H1 (cell line): ENCODE data around the gene CHI3L1.

ENCODE experiments used
- CTCF ChIP-seq, 3 experiments: IDR thresholded peaks; 1 replicate in 2 of 3; 2 replicates in 1 of 3; pipeline versions ENCODE4 v1.5.1 to v1.6.1; 2011; ENCODE audit warnings: low read length in 3 of 3, mild to moderate bottlenecking in 3 of 3, inconsistent platforms in 2 of 3, low read depth in 1 of 3, moderate library complexity in 1 of 3; ENCODE audit not compliant: insufficient read depth in 1 of 3; ENCODE audit errors: control extremely low read depth in 1 of 3
- EP300 ChIP-seq, 2 experiments: IDR thresholded peaks; 1 replicate in 1 of 2; 2 replicates in 1 of 2; pipeline ENCODE4 v1.6.1; 2011 to 2012; ENCODE audit warnings: low read depth in 2 of 2, low read length in 2 of 2, mild to moderate bottlenecking in 2 of 2, borderline replicate concordance in 1 of 2, inconsistent platforms in 1 of 2, moderate library complexity in 1 of 2
- POLR2A ChIP-seq, 2 experiments: IDR thresholded peaks; 1 replicate in 1 of 2; 2 replicates in 1 of 2; pipeline ENCODE4 v1.6.1; 2011; ENCODE audit warnings: low read depth in 2 of 2, low read length in 2 of 2, mild to moderate bottlenecking in 2 of 2; ENCODE audit errors: control extremely low read depth in 1 of 2
- RXRA ChIP-seq: IDR thresholded peaks from 2 replicates; pipeline ENCODE4 v1.6.1; 2011; ENCODE audit warnings: low read depth, mild to moderate bottlenecking, low read length, moderate library complexity; ENCODE audit not compliant: insufficient read depth
- TAF1 ChIP-seq: IDR thresholded peaks from 2 replicates; pipeline ENCODE4 v1.6.1; 2011; ENCODE audit warnings: mild to moderate bottlenecking, low read depth, low read length

- no peak for TF ChIP-seq EP300 (IDR thresholded peaks at IDR 0.05; ENCODE audit: borderline replicate concordance in 1 of 2, low read depth in 2 of 2, low read length in 2 of 2)
- no peak for TF ChIP-seq RXRA
- TF ChIP-seq CTCF (IDR thresholded peaks at IDR 0.05; ENCODE audit: control extremely low read depth in 1 of 3, insufficient read depth in 1 of 3, low read depth in 1 of 3, low read length in 3 of 3), result no peak
- no peak for TF ChIP-seq POLR2A (IDR thresholded peaks at IDR 0.05; ENCODE audit: control extremely low read depth in 1 of 2, low read depth in 2 of 2, low read length in 2 of 2)
- no peak for TF ChIP-seq TAF1
Measured at GRCh38 chr1:203207751-203208150, 21.2 kb upstream of the CHI3L1 start.
